EL (cell line): ENCODE measurements around the gene PARPBP.
"Not testable (repeated sequence)": the region's sequence is repeated elsewhere in the genome, so short reads cannot be mapped to it uniquely, and the experiment has no call there.

Experiments
- DNase-seq: peaks from one replicate; pipeline ENCODE4 v3.0.0-alpha.2; 2016

The PARPBP gene

GRCh38 chr12:102119674-102120563 is at the start of gene PARPBP, which contains the start of gene NUP37:
Gene PARPBP, plus strand, starts transcription at chr12:102120183. Its CDS starts 3,706 bp downstream, at chr12:102123889.
Gene NUP37, minus strand, starts transcription at chr12:102120114. Its CDS starts 1,596 bp downstream, at chr12:102118518.
- DNase-seq = peak; percentile 91

GRCh38 chr12:102072092-102072491 is 47.9 kb upstream of the PARPBP start:
- not testable (repeated sequence) for DNase-seq

GRCh38 chr12:102080842-102081241 is 39.1 kb upstream of the PARPBP start:
- DNase-seq = no peak

GRCh38 chr12:102089228-102089835 is 30.7 kb upstream of the PARPBP start:
- not testable (repeated sequence) for DNase-seq

- peak; percentile 35 for DNase-seq
Observed at GRCh38 chr12:102093319-102093718, 26.7 kb upstream of the PARPBP start.

- peak; percentile 15 for DNase-seq
Observed at GRCh38 chr12:102095677-102096263, 24.2 kb upstream of the PARPBP start.

GRCh38 chr12:102096855-102097254 is 23.1 kb upstream of the PARPBP start:
- DNase-seq = no peak

- no peak for DNase-seq
Observed at GRCh38 chr12:102106905-102107304, 13.1 kb upstream of the PARPBP start.

GRCh38 chr12:102107970-102108369 is 12.0 kb upstream of the PARPBP start:
- DNase-seq = no peak

- DNase-seq = no peak
Observed at GRCh38 chr12:102110782-102111181, 9.2 kb upstream of the PARPBP start.

GRCh38 chr12:102114212-102114611 is 5.8 kb upstream of the PARPBP start:
- no peak for DNase-seq

GRCh38 chr12:102116392-102116791 is 3.6 kb upstream of the PARPBP start:
- DNase-seq = no peak

GRCh38 chr12:102118874-102119273 is 1.1 kb upstream of the PARPBP start:
- no peak for DNase-seq

GRCh38 chr12:102120564-102120873 is 536 bp downstream of the PARPBP start:
- DNase-seq = no peak

- DNase-seq = peak; percentile 50
Observed at GRCh38 chr12:102120886-102121285, 903 bp downstream of the PARPBP start.

- DNase-seq = not testable (repeated sequence)
Observed at GRCh38 chr12:102121328-102121727, 1.3 kb downstream of the PARPBP start.

GRCh38 chr12:102130720-102131119 is 10.7 kb downstream of the PARPBP start:
- not testable (repeated sequence) for DNase-seq

GRCh38 chr12:102131442-102131841 is 11.5 kb downstream of the PARPBP start:
- DNase-seq = not testable (repeated sequence)

- not testable (repeated sequence) for DNase-seq
Observed at GRCh38 chr12:102137619-102138018, 17.6 kb downstream of the PARPBP start.

- not testable (repeated sequence) for DNase-seq
Observed at GRCh38 chr12:102142866-102143373, 22.9 kb downstream of the PARPBP start.

- DNase-seq = no peak
Observed at GRCh38 chr12:102144221-102144620, 24.2 kb downstream of the PARPBP start.

GRCh38 chr12:102147062-102147587 is 27.1 kb downstream of the PARPBP start:
- DNase-seq = not testable (repeated sequence)

GRCh38 chr12:102155206-102155605 is 35.2 kb downstream of the PARPBP start:
- DNase-seq = not testable (repeated sequence)
